HepG2 (cell line): ENCODE data around the gene ARIH1. TPM values are rescaled to one million over a fixed set of nuclear protein-coding genes. Genes with fewer than 3 reads are reported as not detected.

Experiments used
- ATF2 ChIP-seq: sonication (generic); formaldehyde crosslinking; IDR thresholded peaks from 2 replicates; pipeline ENCODE4 v1.4.0; 2020; ENCODE audit warnings: missing genetic modification reagents
- DRAP1 ChIP-seq: IDR thresholded peaks from 2 replicates; pipeline ENCODE4 v1.6.1; 2016; ENCODE audit warnings: missing genetic modification reagents, missing compliant biosample characterization
- GLI4 ChIP-seq: sonication (generic); formaldehyde crosslinking; IDR thresholded peaks from 2 replicates; pipeline ENCODE4 v1.5.1; 2020; ENCODE audit warnings: missing genetic modification reagents, mild to moderate bottlenecking, moderate library complexity, borderline replicate concordance
- KDM2A ChIP-seq: sonication (generic); formaldehyde crosslinking; IDR thresholded peaks from 2 replicates; pipeline ENCODE4 v1.4.0; 2020; ENCODE audit warnings: low read depth, missing genetic modification reagents, borderline replicate concordance
- MXD1 ChIP-seq: sonication (generic); formaldehyde crosslinking; IDR thresholded peaks from 2 replicates; pipeline ENCODE4 v1.4.0; 2020; ENCODE audit warnings: mild to moderate bottlenecking, missing genetic modification reagents
- NCOR1 ChIP-seq: fragments of 200-600 bp; sonication (generic); IDR thresholded peaks from 2 replicates; pipeline ENCODE4 v1.7.0; 2017; ENCODE audit warnings: antibody characterized with exemption, low read length, borderline replicate concordance
- PRMT3 ChIP-seq: sonication (generic); formaldehyde crosslinking; IDR thresholded peaks from 2 replicates; pipeline ENCODE4 v1.8.1; 2022; ENCODE audit warnings: low read depth, mild to moderate bottlenecking, moderate library complexity, missing genetic modification reagents, borderline replicate concordance
- REL ChIP-seq: sonication (generic); formaldehyde crosslinking; conservative IDR thresholded peaks from 2 replicates; pipeline ENCODE4 v1.8.0; 2022; ENCODE audit warnings: mild to moderate bottlenecking, missing genetic modification reagents, moderate library complexity
- SAP130 ChIP-seq: IDR thresholded peaks from 2 replicates; pipeline ENCODE4 v1.6.1; 2016; ENCODE audit warnings: low read depth
- SMAD9 ChIP-seq: sonication (generic); formaldehyde crosslinking; IDR thresholded peaks from 2 replicates; pipeline ENCODE4 v1.5.1; 2020; ENCODE audit warnings: mild to moderate bottlenecking, missing genetic modification reagents
- SOX13 ChIP-seq, 3 experiments: fragments of 450-650 bp in 1 of 3; sonication (generic) in 1 of 3; formaldehyde crosslinking in 1 of 3; IDR thresholded peaks in 2 of 3; conservative IDR thresholded peaks in 1 of 3; 2 replicates each; pipeline versions ENCODE4 v1.5.0 to v1.6.1; 2016 to 2020; ENCODE audit warnings: antibody characterized with exemption in 1 of 3, mild to moderate bottlenecking in 1 of 3, missing compliant biosample characterization in 1 of 3, missing genetic modification reagents in 1 of 3, moderate library complexity in 1 of 3
- TAF1 ChIP-seq: sonication (generic); formaldehyde crosslinking; IDR thresholded peaks from 2 replicates; pipeline ENCODE4 v1.4.0; 2020; ENCODE audit warnings: missing genetic modification reagents
- TEF ChIP-seq: sonication (generic); formaldehyde crosslinking; IDR thresholded peaks from 2 replicates; pipeline ENCODE4 v1.5.0; 2020; ENCODE audit warnings: missing genetic modification reagents
- TGIF2 ChIP-seq: IDR thresholded peaks from 2 replicates; pipeline ENCODE4 v1.6.1; 2016; ENCODE audit warnings: control low read depth, missing compliant biosample characterization
- ZNF281 ChIP-seq: sonication (generic); formaldehyde crosslinking; IDR thresholded peaks from 2 replicates; pipeline ENCODE4 v1.4.0; 2020; ENCODE audit warnings: missing genetic modification reagents, borderline replicate concordance
- ZNF512B ChIP-seq: sonication (generic); formaldehyde crosslinking; IDR thresholded peaks from 2 replicates; pipeline ENCODE4 v1.5.1; 2020; ENCODE audit warnings: missing genetic modification reagents, mild to moderate bottlenecking, borderline replicate concordance
- ZNF530 ChIP-seq: sonication (generic); formaldehyde crosslinking; IDR thresholded peaks from 2 replicates; pipeline ENCODE4 v1.5.0; 2020; ENCODE audit warnings: low read depth, mild to moderate bottlenecking, missing genetic modification reagents
- ZNF550 ChIP-seq: sonication (generic); formaldehyde crosslinking; IDR thresholded peaks from 2 replicates; pipeline ENCODE4 v1.4.0; 2020; ENCODE audit warnings: mild to moderate bottlenecking, missing genetic modification reagents, borderline replicate concordance
- ZNF776 ChIP-seq: sonication (generic); formaldehyde crosslinking; IDR thresholded peaks from 2 replicates; pipeline ENCODE4 v1.4.0; 2020; ENCODE audit warnings: mild to moderate bottlenecking, missing genetic modification reagents
- polyA plus RNA-seq, 8 experiments: library from polyadenylated mRNA; depleted of rRNA in 3 of 8; stranded (reverse) in 7 of 8; unstranded in 1 of 8; fragments of >200 nt; fragmentation: Illumina TruSeq in 4 of 8; extraction: Trizol in 4 of 8; gene quantifications; 2 replicates each; pipeline versions ENCODE4 v1.2.1 to v1.2.3, GENCODE V29; 2011 to 2016; ENCODE audit warnings: low read depth in 4 of 8, missing spikeins in 1 of 8, mixed read lengths in 1 of 8; ENCODE audit not compliant: insufficient read depth in 1 of 8
- total RNA-seq, 5 experiments: library from RNA; depleted of rRNA; stranded (reverse); fragments of >200 nt; fragmentation: Illumina TruSeq; extraction: Trizol; gene quantifications; 2 replicates each; pipeline ENCODE4 v1.2.3, GENCODE V29; 2016; ENCODE audit warnings: low read depth in 1 of 5

Gene ARIH1
- total and polyA plus RNA-seq, 2 of the 13 experiments (the other 11 are each of a cell fraction or from before 2014, with no cell fraction given): 38.8 to 59.8 TPM

- no peak; the same call in 1 of the 2 replicates for TF ChIP-seq MXD1 (CRISPR knock-in tag)
- TF ChIP-seq ZNF550 (CRISPR knock-in tag): no peak
- TF ChIP-seq REL (CRISPR knock-in tag): no peak
- peak; percentile 61; the same call in 1 of the 2 replicates for TF ChIP-seq TGIF2 (CRISPR knock-in tag)
- peak; percentile 11; the same call in 1 of the 2 replicates for TF ChIP-seq DRAP1 (CRISPR knock-in tag)
- no peak for TF ChIP-seq ZNF512B
- peak; percentile 66; the same call in 1 of the 2 replicates for TF ChIP-seq TAF1 (CRISPR knock-in tag)
- TF ChIP-seq PRMT3: 0 out of 2 replicates have a peak, but pooled peaks have one; percentile 53
- TF ChIP-seq ZNF530: peak; percentile 49; the same call in 1 of the 2 replicates
- TF ChIP-seq SAP130 (CRISPR knock-in tag): peak; percentile 45; the same call in 1 of the 2 replicates
- TF ChIP-seq GLI4: 0 out of 2 replicates have a peak, but pooled peaks have one; percentile 30
- peak; percentile 65; the same call in 1 of the 2 replicates for TF ChIP-seq KDM2A
- TF ChIP-seq TEF: 0 out of 2 replicates have a peak, but pooled peaks have one; percentile 19
- TF ChIP-seq SOX13 (IDR thresholded peaks at IDR 0.05): no peak
- no peak for TF ChIP-seq SOX13 (CRISPR knock-in tag; conservative IDR thresholded peaks at IDR 0.05 in 1 of 2, IDR thresholded peaks at IDR 0.05 in 1 of 2)
- TF ChIP-seq ATF2 (CRISPR knock-in tag): no peak
- TF ChIP-seq SMAD9: peak; percentile 86; the same call in 1 of the 2 replicates
- peak; percentile 21; the same call in 1 of the 2 replicates for TF ChIP-seq ZNF281 (CRISPR knock-in tag)
- TF ChIP-seq ZNF776 (CRISPR knock-in tag): no peak
- no peak for TF ChIP-seq NCOR1
Measured at GRCh38 chr15:72474912-72475628, 940 bp downstream of the ARIH1 start (continued).
